SK-N-SH (cell line): ENCODE measurements around the gene PLAAT1. TPM values are rescaled to one million over a fixed set of nuclear protein-coding genes. Genes with fewer than 3 reads are reported as not detected.

Experiments
- CTCF ChIA-PET: fragments of 300-600, 350-600 bp; formaldehyde crosslinking; extraction: SDS; loops from one replicate; lab custom pipeline; 2021; lab: Yijun Ruan, JAX
- POLR2A ChIA-PET: fragments of 350-600 bp; sonication (Branson Sonifier 250); formaldehyde crosslinking; extraction: SDS; loops from one replicate; lab custom pipeline; 2020; ENCODE audit warnings: antibody characterized with exemption, inconsistent platforms; lab: Yijun Ruan, JAX
- DNase-seq: peaks from one replicate; pipeline ENCODE4 v3.0.0; 2012
- H2AFZ ChIP-seq: fragments of 200-600 bp; sonication (generic); 2 replicates; pipeline ENCODE4 v1.8.1; 2016; ENCODE audit warnings: antibody characterized with exemption, mild to moderate bottlenecking, low read depth
- H3F3A ChIP-seq: fragments of 200-600 bp; sonication (generic); replicated peaks from 2 replicates; pipeline ENCODE3; 2016; ENCODE audit warnings: antibody characterized with exemption, mild to moderate bottlenecking; ENCODE audit not compliant: insufficient read depth
- H3K27ac ChIP-seq, 2 experiments: fragments of 200-500 bp in 1 of 2; fragments of 200-600 bp in 1 of 2; sonication (Bioruptor generic) in 1 of 2; sonication (generic), shearing (Covaris generic) in 1 of 2; 2 replicates each; pipeline versions ENCODE4 v1.5.1 to v1.6.1; 2014 to 2016; ENCODE audit warnings: low read depth in 2 of 2, inconsistent platforms in 1 of 2, low read length in 1 of 2, mild to moderate bottlenecking in 1 of 2, mixed read lengths in 1 of 2
- H3K27me3 ChIP-seq: fragments of 200-600 bp; sonication (generic), shearing (Covaris generic); 2 replicates; pipeline ENCODE4 v1.6.1; 2016; ENCODE audit warnings: mixed run types; ENCODE audit not compliant: insufficient read depth
- H3K36me3 ChIP-seq, 2 experiments: fragments of 200-500 bp in 1 of 2; fragments of 200-600 bp in 1 of 2; sonication (Bioruptor generic) in 1 of 2; sonication (generic) in 1 of 2; replicated peaks in 1 of 2; 2 replicates each; pipeline versions ENCODE3 to v1.5.1; 2014 to 2016; ENCODE audit warnings: low read length in 1 of 2, mild to moderate bottlenecking in 1 of 2; ENCODE audit not compliant: insufficient read depth in 2 of 2, control insufficient read depth in 1 of 2
- H3K4me1 ChIP-seq, 2 experiments: fragments of 200-500 bp in 1 of 2; fragments of 200-600 bp in 1 of 2; sonication (Bioruptor generic) in 1 of 2; sonication (generic), shearing (Covaris generic) in 1 of 2; 2 replicates each; pipeline versions ENCODE4 v1.5.1 to v1.6.1; 2014 to 2016; ENCODE audit warnings: low read depth in 1 of 2, low read length in 1 of 2, mixed run types in 1 of 2; ENCODE audit not compliant: insufficient read depth in 2 of 2, control insufficient read depth in 1 of 2
- H3K4me2 ChIP-seq: fragments of 200-600 bp; sonication (generic), shearing (Covaris generic); 2 replicates; pipeline ENCODE4 v1.6.1; 2017; ENCODE audit warnings: mixed run types
- H3K4me3 ChIP-seq, 2 experiments: fragments of 200-500 bp in 1 of 2; fragments of 200-600 bp in 1 of 2; sonication (Bioruptor generic) in 1 of 2; sonication (generic), shearing (Covaris generic) in 1 of 2; 2 replicates each; pipeline versions ENCODE4 v1.5.1 to v1.8.1; 2014 to 2016; ENCODE audit warnings: low read depth in 2 of 2, inconsistent platforms in 1 of 2, low read length in 1 of 2, mild to moderate bottlenecking in 1 of 2, mixed read lengths in 1 of 2, moderate library complexity in 1 of 2
- H3K79me2 ChIP-seq: fragments of 200-600 bp; sonication (generic); 2 replicates; pipeline ENCODE4 v1.8.1; 2017; ENCODE audit warnings: mild to moderate bottlenecking; ENCODE audit not compliant: insufficient read depth
- H3K9ac ChIP-seq: fragments of 200-600 bp; sonication (generic); 2 replicates; pipeline ENCODE4 v1.6.1; 2017; ENCODE audit warnings: mixed run types
- H3K9me2 ChIP-seq: fragments of 200-600 bp; sonication (generic); 2 replicates; pipeline ENCODE4 v1.6.1; 2017; ENCODE audit warnings: mixed run types
- H3K9me3 ChIP-seq: fragments of 200-600 bp; sonication (generic); 2 replicates; pipeline ENCODE4 v1.6.1; 2017; ENCODE audit warnings: mixed run types, mild to moderate bottlenecking, moderate library complexity
- H4K20me1 ChIP-seq: fragments of 200-600 bp; sonication (generic); 2 replicates; pipeline ENCODE4 v1.6.1; 2017; ENCODE audit warnings: mild to moderate bottlenecking, mixed run types; ENCODE audit not compliant: insufficient read depth
- ELF1 ChIP-seq: IDR thresholded peaks from 2 replicates; pipeline ENCODE4 v1.4.0; 2012
- EP300 ChIP-seq, 2 experiments: IDR thresholded peaks; 2 replicates each; pipeline versions ENCODE4 v1.4.0 to v1.6.1; 2012; ENCODE audit warnings: borderline replicate concordance in 1 of 2, low read depth in 1 of 2, low read length in 1 of 2
- FOXJ3 ChIP-seq: sonication (generic); formaldehyde crosslinking; IDR thresholded peaks from 2 replicates; pipeline ENCODE4 v1.5.1; 2020; ENCODE audit warnings: mild to moderate bottlenecking, missing genetic modification reagents
- GATA2 ChIP-seq: sonication (generic); formaldehyde crosslinking; IDR thresholded peaks from 2 replicates; pipeline ENCODE4 v1.5.0; 2020; ENCODE audit warnings: mild to moderate bottlenecking, missing genetic modification reagents
- JUND ChIP-seq: IDR thresholded peaks from 2 replicates; pipeline ENCODE4 v1.4.0; 2012
- MXI1 ChIP-seq: IDR thresholded peaks from 2 replicates; pipeline ENCODE4 v1.6.1; 2012; ENCODE audit warnings: mild to moderate bottlenecking, low read depth, low read length, improper control_type of control experiment
- POLR2AphosphoS5 ChIP-seq: IDR thresholded peaks from 2 replicates; pipeline ENCODE4 v1.6.1; 2012; ENCODE audit warnings: low read depth, low read length
- RAD21 ChIP-seq: IDR thresholded peaks from 2 replicates; pipeline ENCODE4 v1.6.1; 2012; ENCODE audit warnings: mild to moderate bottlenecking, low read length
- TCF12 ChIP-seq: IDR thresholded peaks from 2 replicates; pipeline ENCODE4 v1.4.0; 2012
- YY1 ChIP-seq: IDR thresholded peaks from 2 replicates; pipeline ENCODE4 v1.4.0; 2012; ENCODE audit warnings: low read depth, mild to moderate bottlenecking
- ZBTB33 ChIP-seq: IDR thresholded peaks from 2 replicates; pipeline ENCODE4 v1.4.0; 2012; ENCODE audit warnings: low read depth, borderline replicate concordance
- WGBS: methylation state at CpG from one replicate; pipeline ENCODE4 v1.1.6; 2017; ENCODE audit warnings: low lambda C conversion rate; 5-methylcytosine and 5-hydroxymethylcytosine counted together
- polyA plus RNA-seq, 3 experiments: library from polyadenylated mRNA; depleted of rRNA; stranded (reverse); fragments of >200 nt; gene quantifications; 2 replicates each; pipeline ENCODE4 v1.2.3, GENCODE V29; 2012
- TF ChIP-seq, protein P1 (sequence below): IDR thresholded peaks from 2 replicates; pipeline ENCODE4 v1.6.1; 2012; ENCODE audit warnings: mild to moderate bottlenecking, low read depth, low read length, moderate library complexity
- TF ChIP-seq, protein P2 (sequence below): fragments of 200-600 bp; sonication (generic); IDR thresholded peaks from 2 replicates; pipeline ENCODE4 v1.6.1; 2017; ENCODE audit warnings: antibody characterized with exemption, mild to moderate bottlenecking, moderate library complexity
- TF ChIP-seq, protein P3 (sequence below): IDR thresholded peaks from 2 replicates; pipeline ENCODE4 v1.4.0; 2012; ENCODE audit warnings: low read depth
- TF ChIP-seq, protein P4 (sequence below): IDR thresholded peaks from 2 replicates; pipeline ENCODE4 v1.4.0; 2012; ENCODE audit warnings: low read depth, borderline replicate concordance

The PLAAT1 gene
- polyA plus RNA-seq, 1 of the 3 experiments (the other 2 are of a cell fraction) = 1.6 TPM

DNA sequence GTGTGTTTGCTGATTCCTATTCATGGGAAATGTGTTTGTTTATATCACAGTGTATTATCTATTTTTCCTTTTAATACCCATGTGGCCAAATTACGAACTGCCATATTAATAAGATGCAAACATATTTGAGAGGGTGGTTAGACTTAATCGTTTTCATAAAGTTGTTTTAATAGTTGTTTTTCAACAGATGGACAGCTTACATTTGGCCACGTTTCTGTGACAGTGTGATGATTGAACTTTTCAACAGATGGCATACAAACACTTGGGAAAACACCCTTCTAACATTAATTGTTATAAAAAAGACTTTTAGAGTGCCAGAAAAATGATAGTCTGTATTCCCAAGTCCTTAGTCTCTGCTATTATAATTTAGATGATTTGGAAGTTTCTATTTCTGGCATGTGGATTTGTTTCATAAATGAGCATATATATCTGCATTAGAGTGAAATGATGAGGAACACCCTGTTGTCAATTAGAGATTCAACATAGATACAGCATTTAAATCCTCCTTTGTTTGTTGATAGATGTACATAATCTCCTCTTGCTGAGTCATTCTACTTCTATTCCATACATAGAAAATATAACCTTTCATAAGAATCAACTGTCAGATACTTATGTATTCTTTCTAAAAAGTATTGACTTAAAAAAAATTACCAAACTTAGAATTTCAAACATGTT, 13.1 kb downstream of the PLAAT1 start (continued):
- no peak for TF ChIP-seq GATA2 (CRISPR knock-in tag)
- no peak for TF ChIP-seq POLR2AphosphoS5
- TF ChIP-seq, protein P1, sequence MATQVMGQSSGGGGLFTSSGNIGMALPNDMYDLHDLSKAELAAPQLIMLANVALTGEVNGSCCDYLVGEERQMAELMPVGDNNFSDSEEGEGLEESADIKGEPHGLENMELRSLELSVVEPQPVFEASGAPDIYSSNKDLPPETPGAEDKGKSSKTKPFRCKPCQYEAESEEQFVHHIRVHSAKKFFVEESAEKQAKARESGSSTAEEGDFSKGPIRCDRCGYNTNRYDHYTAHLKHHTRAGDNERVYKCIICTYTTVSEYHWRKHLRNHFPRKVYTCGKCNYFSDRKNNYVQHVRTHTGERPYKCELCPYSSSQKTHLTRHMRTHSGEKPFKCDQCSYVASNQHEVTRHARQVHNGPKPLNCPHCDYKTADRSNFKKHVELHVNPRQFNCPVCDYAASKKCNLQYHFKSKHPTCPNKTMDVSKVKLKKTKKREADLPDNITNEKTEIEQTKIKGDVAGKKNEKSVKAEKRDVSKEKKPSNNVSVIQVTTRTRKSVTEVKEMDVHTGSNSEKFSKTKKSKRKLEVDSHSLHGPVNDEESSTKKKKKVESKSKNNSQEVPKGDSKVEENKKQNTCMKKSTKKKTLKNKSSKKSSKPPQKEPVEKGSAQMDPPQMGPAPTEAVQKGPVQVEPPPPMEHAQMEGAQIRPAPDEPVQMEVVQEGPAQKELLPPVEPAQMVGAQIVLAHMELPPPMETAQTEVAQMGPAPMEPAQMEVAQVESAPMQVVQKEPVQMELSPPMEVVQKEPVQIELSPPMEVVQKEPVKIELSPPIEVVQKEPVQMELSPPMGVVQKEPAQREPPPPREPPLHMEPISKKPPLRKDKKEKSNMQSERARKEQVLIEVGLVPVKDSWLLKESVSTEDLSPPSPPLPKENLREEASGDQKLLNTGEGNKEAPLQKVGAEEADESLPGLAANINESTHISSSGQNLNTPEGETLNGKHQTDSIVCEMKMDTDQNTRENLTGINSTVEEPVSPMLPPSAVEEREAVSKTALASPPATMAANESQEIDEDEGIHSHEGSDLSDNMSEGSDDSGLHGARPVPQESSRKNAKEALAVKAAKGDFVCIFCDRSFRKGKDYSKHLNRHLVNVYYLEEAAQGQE = no peak
- no peak for TF ChIP-seq YY1
- TF ChIP-seq ELF1 = no peak

DNA sequence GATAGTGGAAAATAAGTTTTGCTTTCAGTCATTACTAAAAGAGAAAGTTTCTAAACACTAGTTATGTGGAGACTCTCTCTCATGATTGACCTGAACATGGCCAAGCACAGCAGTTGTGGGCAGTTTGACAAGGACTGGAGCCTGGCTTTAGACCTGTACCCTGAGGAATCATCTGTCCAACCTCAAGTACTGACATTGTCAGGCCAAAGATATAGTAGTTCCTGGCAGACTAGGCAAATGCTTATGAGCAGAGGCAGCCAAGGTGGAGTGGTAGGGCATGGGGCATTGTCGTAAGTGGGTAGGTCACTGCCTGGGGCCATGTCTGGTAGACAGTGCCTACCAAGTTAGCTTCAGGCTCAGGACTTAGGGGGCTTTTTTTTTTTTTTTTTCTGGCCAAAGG, 20.9 kb downstream of the PLAAT1 start:
- Histone ChIP-seq H3K79me2 (no peaks in the 10 kb centered on the region), H3K4me1 (no peaks in the 10 kb centered on the region), H3K4me2 (no peak overlapping the region), H3K9ac (no peak overlapping the region), H3K27me3 (no peaks in the 10 kb centered on the region), H4K20me1 (no peaks in the 10 kb centered on the region), H3K27ac (no peak overlapping the region), H3K36me3 (no peaks in the 10 kb centered on the region), H2AFZ (no peak overlapping the region), H3K9me3 (no peaks in the 10 kb centered on the region), H3K4me3 (no peak overlapping the region), H3K9me2 (no peaks in the 10 kb centered on the region), H3F3A (no peaks in the 10 kb centered on the region)
- WGBS = 77% methylated on average over 1 of the region's 1 CpG
- DNase-seq = no peak
- POLR2A ChIA-PET = no interaction called here
- CTCF ChIA-PET = interaction anchor here (0.5 kb wide), 1 partner anchor 9 kb away, joined by 3 read pairs; no protein-coding TSS in a partner anchor
- TF ChIP-seq POLR2AphosphoS5 = no peak
- no peak for TF ChIP-seq TCF12
- TF ChIP-seq JUND = no peak
- no peak for TF ChIP-seq YY1
- TF ChIP-seq ELF1 = no peak
- no peak for TF ChIP-seq GATA2 (CRISPR knock-in tag)
- TF ChIP-seq ZBTB33 = no peak
- TF ChIP-seq, protein P2, sequence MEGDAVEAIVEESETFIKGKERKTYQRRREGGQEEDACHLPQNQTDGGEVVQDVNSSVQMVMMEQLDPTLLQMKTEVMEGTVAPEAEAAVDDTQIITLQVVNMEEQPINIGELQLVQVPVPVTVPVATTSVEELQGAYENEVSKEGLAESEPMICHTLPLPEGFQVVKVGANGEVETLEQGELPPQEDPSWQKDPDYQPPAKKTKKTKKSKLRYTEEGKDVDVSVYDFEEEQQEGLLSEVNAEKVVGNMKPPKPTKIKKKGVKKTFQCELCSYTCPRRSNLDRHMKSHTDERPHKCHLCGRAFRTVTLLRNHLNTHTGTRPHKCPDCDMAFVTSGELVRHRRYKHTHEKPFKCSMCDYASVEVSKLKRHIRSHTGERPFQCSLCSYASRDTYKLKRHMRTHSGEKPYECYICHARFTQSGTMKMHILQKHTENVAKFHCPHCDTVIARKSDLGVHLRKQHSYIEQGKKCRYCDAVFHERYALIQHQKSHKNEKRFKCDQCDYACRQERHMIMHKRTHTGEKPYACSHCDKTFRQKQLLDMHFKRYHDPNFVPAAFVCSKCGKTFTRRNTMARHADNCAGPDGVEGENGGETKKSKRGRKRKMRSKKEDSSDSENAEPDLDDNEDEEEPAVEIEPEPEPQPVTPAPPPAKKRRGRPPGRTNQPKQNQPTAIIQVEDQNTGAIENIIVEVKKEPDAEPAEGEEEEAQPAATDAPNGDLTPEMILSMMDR = no peak
- TF ChIP-seq MXI1 = no peak
- no peak for TF ChIP-seq RAD21
- no peak for TF ChIP-seq EP300 (IDR thresholded peaks at IDR 0.05; ENCODE audit: borderline replicate concordance in 1 of 2, low read depth in 1 of 2, low read length in 1 of 2)
- TF ChIP-seq FOXJ3 (CRISPR knock-in tag) = no peak
- TF ChIP-seq, protein P3, sequence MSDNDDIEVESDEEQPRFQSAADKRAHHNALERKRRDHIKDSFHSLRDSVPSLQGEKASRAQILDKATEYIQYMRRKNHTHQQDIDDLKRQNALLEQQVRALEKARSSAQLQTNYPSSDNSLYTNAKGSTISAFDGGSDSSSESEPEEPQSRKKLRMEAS = no peak
- TF ChIP-seq, protein P4, sequence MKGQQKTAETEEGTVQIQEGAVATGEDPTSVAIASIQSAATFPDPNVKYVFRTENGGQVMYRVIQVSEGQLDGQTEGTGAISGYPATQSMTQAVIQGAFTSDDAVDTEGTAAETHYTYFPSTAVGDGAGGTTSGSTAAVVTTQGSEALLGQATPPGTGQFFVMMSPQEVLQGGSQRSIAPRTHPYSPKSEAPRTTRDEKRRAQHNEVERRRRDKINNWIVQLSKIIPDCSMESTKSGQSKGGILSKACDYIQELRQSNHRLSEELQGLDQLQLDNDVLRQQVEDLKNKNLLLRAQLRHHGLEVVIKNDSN = no peak
